DOHH2 (cell line): ENCODE data around the gene ZNF260.

Source experiments
- H3F3A ChIP-seq: fragments of 200-600 bp; sonication (generic), shearing (Covaris generic); 2 replicates; pipeline ENCODE4 v1.6.0; 2016; ENCODE audit warnings: antibody characterized with exemption, mild to moderate bottlenecking; ENCODE audit not compliant: control insufficient read depth, insufficient read depth
- H3K27ac ChIP-seq: fragments of 200-600 bp; sonication (generic); 2 replicates; pipeline ENCODE4 v1.5.1; 2014; ENCODE audit warnings: low read depth, mild to moderate bottlenecking, low read length, moderate library complexity
- H3K27me3 ChIP-seq: fragments of 200-600 bp; sonication (generic); 2 replicates; pipeline ENCODE4 v1.6.1; 2014; ENCODE audit warnings: mild to moderate bottlenecking, low read length, mixed read lengths; ENCODE audit not compliant: control insufficient read depth
- H3K36me3 ChIP-seq: fragments of 200-600 bp; sonication (generic); 2 replicates; pipeline ENCODE4 v1.6.1; 2014; ENCODE audit warnings: mild to moderate bottlenecking, low read length, moderate library complexity, mixed read lengths; ENCODE audit not compliant: control insufficient read depth
- H3K4me1 ChIP-seq: fragments of 200-600 bp; sonication (generic); 2 replicates; pipeline ENCODE4 v1.6.1; 2014; ENCODE audit warnings: mild to moderate bottlenecking, low read length, mixed read lengths; ENCODE audit not compliant: control insufficient read depth
- H3K4me2 ChIP-seq: fragments of 200-600 bp; sonication (generic); 2 replicates; pipeline ENCODE4 v1.6.0; 2014; ENCODE audit warnings: mild to moderate bottlenecking, low read length, moderate library complexity
- H3K4me3 ChIP-seq: fragments of 200-600 bp; sonication (generic); 2 replicates; pipeline ENCODE4 v1.5.1; 2014; ENCODE audit warnings: mild to moderate bottlenecking, low read length, mixed read lengths
- H3K79me2 ChIP-seq: fragments of 200-600 bp; sonication (generic); 2 replicates; pipeline ENCODE4 v1.6.1; 2014; ENCODE audit warnings: mild to moderate bottlenecking, low read length, mixed read lengths; ENCODE audit not compliant: control insufficient read depth
- H3K9me2 ChIP-seq: fragments of 200-600 bp; sonication (generic); replicated peaks from 2 replicates; pipeline ENCODE4 v1.6.1; 2014; ENCODE audit warnings: mild to moderate bottlenecking, low read length, mixed read lengths; ENCODE audit not compliant: control insufficient read depth
- H3K9me3 ChIP-seq: fragments of 200-600 bp; sonication (generic); 2 replicates; pipeline ENCODE4 v1.6.1; 2014; ENCODE audit warnings: antibody characterized with exemption, low read length, mixed read lengths; ENCODE audit not compliant: control insufficient read depth, insufficient read depth
- H4K20me1 ChIP-seq: fragments of 200-600 bp; sonication (generic); 2 replicates; pipeline ENCODE4 v1.6.0; 2014; ENCODE audit warnings: low read depth, mild to moderate bottlenecking, antibody characterized with exemption, low read length, moderate library complexity; ENCODE audit not compliant: control insufficient read depth, insufficient read depth
- EZH2phosphoT487 ChIP-seq: fragments of 200-600 bp; sonication (generic); IDR thresholded peaks from 2 replicates; pipeline ENCODE4 v1.6.1; 2017; ENCODE audit warnings: borderline replicate concordance, mild to moderate bottlenecking, antibody characterized with exemption, low read length, moderate library complexity, mixed read lengths
- TF ChIP-seq, protein P1 (sequence below): fragments of 200-600 bp; sonication (generic); IDR thresholded peaks from one replicate; pipeline ENCODE4 v1.5.1; 2014; ENCODE audit warnings: antibody characterized with exemption, mild to moderate bottlenecking, low read depth, low read length; ENCODE audit not compliant: poor library complexity, severe bottlenecking

ZNF260 gene

DNA sequence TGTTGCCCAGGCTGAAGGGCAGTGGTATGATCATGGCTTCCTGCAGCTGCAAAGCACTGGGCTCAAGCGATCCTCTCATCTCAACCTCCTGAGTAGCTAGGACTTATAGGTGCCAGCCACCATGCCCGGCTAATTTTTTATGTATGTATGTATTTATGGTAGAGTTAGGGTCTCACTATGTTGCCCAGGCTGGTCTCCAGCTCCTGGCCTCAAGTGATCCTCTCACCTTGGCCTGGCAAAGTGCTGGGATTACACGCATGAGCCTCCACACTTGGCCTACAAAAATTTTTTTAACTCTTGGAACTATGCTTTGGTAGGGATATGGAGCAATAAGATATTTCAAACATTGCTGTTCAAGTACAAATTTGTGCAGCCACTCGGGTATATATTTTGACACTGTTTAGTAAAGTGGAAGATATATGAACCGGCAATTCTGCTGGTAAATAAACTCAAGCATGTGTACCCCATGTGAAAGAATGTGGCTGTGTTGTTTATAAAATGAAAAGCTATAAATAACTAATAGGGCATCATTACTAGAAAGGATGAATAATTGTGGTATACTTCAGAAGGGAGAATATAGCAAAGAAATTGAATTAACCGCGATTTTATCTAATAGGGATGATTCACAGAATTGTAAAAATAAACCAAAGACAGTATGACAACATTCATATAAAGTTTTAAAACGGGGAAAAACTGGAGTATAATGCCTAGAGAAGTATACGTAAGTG is 39.8 kb downstream of the ZNF260 start:
- Histone ChIP-seq H3K36me3 (no peaks in the 10 kb centered on the region; the same call in 1 of the 2 replicates), H3F3A (no peaks in the 10 kb centered on the region), H3K27ac (no peak overlapping the region), H3K9me2 (no peaks in the 10 kb centered on the region), H3K4me1 (peaks cover 22% of the 10 kb centered on the region), H3K9me3 (peaks cover 11% of the 10 kb centered on the region), H3K79me2 (peaks cover 5% of the 10 kb centered on the region; the same call in 1 of the 2 replicates), H3K4me3 (peak overlapping the region; percentile 99), H4K20me1 (no peaks in the 10 kb centered on the region), H3K27me3 (no peaks in the 10 kb centered on the region), H3K4me2 (peak overlapping the region; percentile 86)
- no peak for TF ChIP-seq EZH2phosphoT487
- TF ChIP-seq, protein P1, sequence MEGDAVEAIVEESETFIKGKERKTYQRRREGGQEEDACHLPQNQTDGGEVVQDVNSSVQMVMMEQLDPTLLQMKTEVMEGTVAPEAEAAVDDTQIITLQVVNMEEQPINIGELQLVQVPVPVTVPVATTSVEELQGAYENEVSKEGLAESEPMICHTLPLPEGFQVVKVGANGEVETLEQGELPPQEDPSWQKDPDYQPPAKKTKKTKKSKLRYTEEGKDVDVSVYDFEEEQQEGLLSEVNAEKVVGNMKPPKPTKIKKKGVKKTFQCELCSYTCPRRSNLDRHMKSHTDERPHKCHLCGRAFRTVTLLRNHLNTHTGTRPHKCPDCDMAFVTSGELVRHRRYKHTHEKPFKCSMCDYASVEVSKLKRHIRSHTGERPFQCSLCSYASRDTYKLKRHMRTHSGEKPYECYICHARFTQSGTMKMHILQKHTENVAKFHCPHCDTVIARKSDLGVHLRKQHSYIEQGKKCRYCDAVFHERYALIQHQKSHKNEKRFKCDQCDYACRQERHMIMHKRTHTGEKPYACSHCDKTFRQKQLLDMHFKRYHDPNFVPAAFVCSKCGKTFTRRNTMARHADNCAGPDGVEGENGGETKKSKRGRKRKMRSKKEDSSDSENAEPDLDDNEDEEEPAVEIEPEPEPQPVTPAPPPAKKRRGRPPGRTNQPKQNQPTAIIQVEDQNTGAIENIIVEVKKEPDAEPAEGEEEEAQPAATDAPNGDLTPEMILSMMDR = no peak

DNA sequence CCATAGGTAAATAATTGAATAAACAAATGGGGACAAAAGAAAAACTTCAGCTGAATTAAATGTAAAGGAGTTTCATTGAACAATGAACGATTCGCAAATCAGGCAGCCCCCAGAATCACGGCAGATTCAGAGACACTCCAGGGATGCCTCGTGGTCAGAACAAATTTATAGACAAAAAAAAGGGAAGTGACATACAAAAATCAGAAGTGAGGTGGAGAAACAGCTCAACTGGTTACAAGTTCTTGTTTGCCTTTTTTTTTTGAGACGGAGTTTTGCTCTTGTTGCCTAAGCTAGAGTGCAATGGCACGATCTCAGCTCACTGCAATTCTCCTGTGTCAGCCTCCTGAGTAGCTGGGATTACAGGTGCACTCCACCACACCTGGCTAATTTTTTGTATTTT is 44.4 kb downstream of the ZNF260 start:
- H3K27me3 ChIP-seq = no peaks in the 10 kb centered on the region
- H3K9me2 ChIP-seq = no peaks in the 10 kb centered on the region
- H3K9me3 ChIP-seq = peaks cover 5% of the 10 kb centered on the region; the same call in 1 of the 2 replicates
- H3K4me1 ChIP-seq = peaks cover 7% of the 10 kb centered on the region
- H3K4me3 ChIP-seq = no peak overlapping the region
- H3F3A ChIP-seq = no peaks in the 10 kb centered on the region
- no peak overlapping the region for H3K27ac ChIP-seq
- H3K79me2 ChIP-seq = peaks cover 2% of the 10 kb centered on the region; the same call in 1 of the 2 replicates
- TF ChIP-seq, protein P1 = no peak
- no peak for TF ChIP-seq EZH2phosphoT487
- H3K36me3 ChIP-seq = no peaks in the 10 kb centered on the region
- H4K20me1 ChIP-seq = no peaks in the 10 kb centered on the region
- no peak overlapping the region for H3K4me2 ChIP-seq

DNA sequence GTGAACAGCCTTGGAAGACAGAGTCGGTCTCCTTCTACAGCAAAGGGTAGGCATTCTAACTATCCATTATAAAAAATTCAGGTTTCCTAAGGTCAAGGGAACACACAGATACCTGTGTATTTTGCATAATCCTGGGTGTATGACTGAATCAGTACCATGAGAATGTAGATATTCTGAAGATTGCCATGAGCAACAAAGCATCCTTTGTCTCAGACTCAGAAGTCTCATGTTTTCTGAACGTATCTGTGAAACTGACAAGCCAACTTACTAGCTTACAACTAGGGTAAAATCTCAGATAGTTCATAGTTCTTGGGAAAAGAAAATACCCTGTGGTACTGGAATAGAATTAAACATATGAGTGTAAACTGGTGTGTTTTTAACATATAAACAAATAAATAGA is 45.2 kb downstream of the ZNF260 start:
- H3K36me3 ChIP-seq = no peaks in the 10 kb centered on the region
- H3K4me1 ChIP-seq = no peaks in the 10 kb centered on the region
- H3K27ac ChIP-seq = no peak overlapping the region
- no peaks in the 10 kb centered on the region for H3K27me3 ChIP-seq
- no peak overlapping the region for H3K4me2 ChIP-seq
- H3K9me3 ChIP-seq = peaks cover 5% of the 10 kb centered on the region; the same call in 1 of the 2 replicates
- H3K4me3 ChIP-seq = no peak overlapping the region
- no peaks in the 10 kb centered on the region for H3K9me2 ChIP-seq
- no peaks in the 10 kb centered on the region for H4K20me1 ChIP-seq
- no peaks in the 10 kb centered on the region for H3K79me2 ChIP-seq
- no peak for TF ChIP-seq EZH2phosphoT487
- TF ChIP-seq, protein P1 = no peak
- no peaks in the 10 kb centered on the region for H3F3A ChIP-seq
